HCT116 (cell line): ENCODE results near the gene AMBRA1. TPM values are rescaled to one million over a fixed set of nuclear protein-coding genes. Genes with fewer than 3 reads are reported as not detected.

Experiments
- ATAC-seq: fragments of 200-7000 bp; cut with Tn5 transposase; 2 replicates; pipeline ENCODE4 v1.9.1; 2020; ENCODE audit warnings: mild to moderate bottlenecking, moderate library complexity
- BruUV-seq: library from RNA; stranded (reverse); fragments of 400-500 nt; replicated peaks from 2 replicates; lab custom pipeline; 2021; lab: Mats Ljungman, UMichigan
- CTCF ChIA-PET: fragments of 300-600 bp; sonication (Branson Sonifier 250); formaldehyde crosslinking; loops from one replicate; lab custom pipeline; 2021; ENCODE audit warnings: antibody characterized with exemption; lab: Charles Lee
- POLR2A ChIA-PET: fragments of 300-600, 350-600 bp; sonication (Branson Sonifier 250); formaldehyde crosslinking; loops from one replicate; lab custom pipeline; 2021; ENCODE audit warnings: antibody characterized with exemption; lab: Charles Lee
- RAD21 ChIA-PET, 2 experiments: fragments of 300-600 bp; sonication (Branson Sonifier 250); formaldehyde crosslinking; loops; one replicate each; lab custom pipeline; 2023; ENCODE audit warnings: low total read pairs in 2 of 2; ENCODE audit not compliant: uncharacterized antibody in 2 of 2, unreplicated experiment in 2 of 2, low non-redundant PET in 1 of 2; lab: Charles Lee
- DNase-seq: peaks from one replicate; pipeline ENCODE4 v3.0.0-alpha.2; 2010; ENCODE audit warnings: low read depth, low spot score
- H2AFZ ChIP-seq: fragments of 200-600 bp; shearing (Covaris generic), sonication (generic); 2 replicates; pipeline ENCODE4 v1.6.1; 2017; ENCODE audit warnings: low read depth, mixed run types, mixed read lengths, antibody characterized with exemption, low read length; ENCODE audit not compliant: poor library complexity, severe bottlenecking
- H3K27ac ChIP-seq: 2 replicates; pipeline ENCODE4 v1.5.1; 2012; ENCODE audit warnings: low read depth, low read length
- H3K27me3 ChIP-seq: fragments of 200-600 bp; sonication (generic); 2 replicates; pipeline ENCODE4 v1.6.1; 2016; ENCODE audit warnings: mixed run types, low read length, mixed read lengths; ENCODE audit not compliant: insufficient read depth
- H3K36me3 ChIP-seq, 2 experiments: fragments of 200-500 bp in 1 of 2; fragments of 200-600 bp in 1 of 2; sonication (Bioruptor generic) in 1 of 2; sonication (generic) in 1 of 2; 2 replicates each; pipeline versions ENCODE4 v1.5.1 to v1.6.1; 2014 to 2016; ENCODE audit warnings: low read length in 2 of 2, inconsistent platforms in 1 of 2, mixed read lengths in 1 of 2, mixed run types in 1 of 2; ENCODE audit not compliant: insufficient read depth in 2 of 2, control insufficient read depth in 1 of 2
- H3K4me1 ChIP-seq, 2 experiments: fragments of 200-600 bp in 1 of 2; sonication (generic) in 1 of 2; 2 replicates each; pipeline versions ENCODE4 v1.5.1 to v1.6.1; 2012 to 2017; ENCODE audit warnings: low read length in 2 of 2, inconsistent platforms in 1 of 2, mild to moderate bottlenecking in 1 of 2, mixed read lengths in 1 of 2, mixed run types in 1 of 2, moderate library complexity in 1 of 2; ENCODE audit not compliant: insufficient read depth in 2 of 2, control insufficient read depth in 1 of 2
- H3K4me2 ChIP-seq: fragments of 200-600 bp; sonication (generic); 2 replicates; pipeline ENCODE4 v1.6.1; 2017; ENCODE audit warnings: mixed run types, low read length, mixed read lengths
- H3K4me3 ChIP-seq, 2 experiments: fragments of 200-600 bp in 1 of 2; sonication (generic) in 1 of 2; replicated peaks in 1 of 2; 2 replicates each; pipeline ENCODE4 v1.5.1; 2011 to 2016; ENCODE audit warnings: low read length in 2 of 2, control low read depth in 1 of 2, low read depth in 1 of 2, mild to moderate bottlenecking in 1 of 2, mixed read lengths in 1 of 2, mixed run types in 1 of 2
- H3K79me2 ChIP-seq: fragments of 200-600 bp; sonication (generic); 2 replicates; pipeline ENCODE4 v1.6.1; 2017; ENCODE audit warnings: mild to moderate bottlenecking, mixed run types, low read length, moderate library complexity, mixed read lengths; ENCODE audit not compliant: insufficient read depth
- H3K9ac ChIP-seq: fragments of 200-600 bp; sonication (generic); 2 replicates; pipeline ENCODE4 v1.6.1; 2016; ENCODE audit warnings: low read length, mixed read lengths
- H3K9me2 ChIP-seq: fragments of 200-600 bp; sonication (generic), shearing (Covaris generic); 2 replicates; pipeline ENCODE4 v1.6.1; 2017; ENCODE audit warnings: mixed run types, mild to moderate bottlenecking, moderate library complexity; ENCODE audit not compliant: insufficient read depth
- H3K9me3 ChIP-seq, 2 experiments: fragments of 200-500 bp in 1 of 2; fragments of 200-600 bp in 1 of 2; sonication (Bioruptor generic) in 1 of 2; sonication (generic) in 1 of 2; 2 replicates each; pipeline ENCODE4 v1.6.1; 2014 to 2017; ENCODE audit warnings: low read length in 2 of 2, mixed read lengths in 2 of 2, inconsistent platforms in 1 of 2, low read depth in 1 of 2, mild to moderate bottlenecking in 1 of 2, mixed run types in 1 of 2, moderate library complexity in 1 of 2; ENCODE audit not compliant: control insufficient read depth in 1 of 2, insufficient read depth in 1 of 2
- H4K20me1 ChIP-seq: fragments of 200-600 bp; sonication (generic), shearing (Covaris generic); 2 replicates; pipeline ENCODE4 v1.6.1; 2017; ENCODE audit warnings: mixed run types, mild to moderate bottlenecking, moderate library complexity; ENCODE audit not compliant: insufficient read depth
- CTCF ChIP-seq, 3 experiments: fragments of 200-600 bp in 1 of 3; sonication (generic) in 1 of 3; IDR thresholded peaks in 2 of 3; conservative IDR thresholded peaks in 1 of 3; 2 replicates each; pipeline ENCODE4 v1.5.1; 2012 to 2017; ENCODE audit warnings: low read depth in 2 of 3, low read length in 2 of 3, antibody characterized with exemption in 1 of 3, borderline replicate concordance in 1 of 3, control low read depth in 1 of 3, mild to moderate bottlenecking in 1 of 3, mixed read lengths in 1 of 3, mixed run types in 1 of 3, moderate library complexity in 1 of 3; ENCODE audit not compliant: insufficient read depth in 1 of 3
- ELF1 ChIP-seq: IDR thresholded peaks from 2 replicates; pipeline ENCODE4 v1.6.1; 2012; ENCODE audit warnings: low read depth, borderline replicate concordance
- EZH2 ChIP-seq: fragments of 200-600 bp; sonication (generic); IDR thresholded peaks from 2 replicates; pipeline ENCODE4 v1.6.1; 2017; ENCODE audit warnings: antibody characterized with exemption, mixed run types
- POLR2A ChIP-seq: IDR thresholded peaks from 2 replicates; pipeline ENCODE4 v1.7.0; 2011; ENCODE audit warnings: borderline replicate concordance; ENCODE audit not compliant: insufficient read depth, insufficient read length; ENCODE audit errors: extremely low read depth
- RAD21 ChIP-seq: IDR thresholded peaks from 2 replicates; pipeline ENCODE4 v1.6.1; 2012; ENCODE audit warnings: low read depth, mild to moderate bottlenecking
- TCF7L2 ChIP-seq: IDR thresholded peaks from 2 replicates; pipeline ENCODE4 v1.7.0; 2011; ENCODE audit warnings: borderline replicate concordance, inconsistent platforms; ENCODE audit not compliant: insufficient read depth, insufficient read length; ENCODE audit errors: extremely low read depth
- ZBTB33 ChIP-seq: IDR thresholded peaks from 2 replicates; pipeline ENCODE4 v1.6.1; 2011; ENCODE audit warnings: mild to moderate bottlenecking, low read length, moderate library complexity; ENCODE audit not compliant: insufficient replicate concordance; ENCODE audit errors: extremely low read depth
- ZNF274 ChIP-seq: fragments of 200-500 bp; sonication (Bioruptor generic); IDR thresholded peaks from 2 replicates; pipeline ENCODE4 v1.6.1; 2014; ENCODE audit warnings: mild to moderate bottlenecking, low read depth, low read length, inconsistent platforms
- intact Hi-C: fragments of 100-400 bp; cut with micrococcal nuclease; formaldehyde crosslinking; loops from 2 replicates; pipeline ENCODE4 v1.10.0; 2022
- total RNA-seq: library from RNA; stranded (reverse); gene quantifications from one replicate; pipeline ENCODE4 v1.2.1, GENCODE V29; 2021; ENCODE audit not compliant: unreplicated experiment
- TF ChIP-seq, protein P1 (sequence below): IDR thresholded peaks from 2 replicates; pipeline ENCODE4 v1.6.1; 2012
- TF ChIP-seq, protein P2 (sequence below): IDR thresholded peaks from 2 replicates; pipeline ENCODE4 v1.6.1; 2012

AMBRA1 gene
- total RNA-seq, 1 experiment from 2014 or later: 22.7 TPM

- Histone ChIP-seq H3K9me2 (no peaks in the 10 kb centered on the region), H3K79me2 (peaks cover 83% of the 10 kb centered on the region), H3K27me3 (no peaks in the 10 kb centered on the region), H3K27ac (no peak overlapping the region)
- POLR2A ChIA-PET: no interaction called here
- intact Hi-C loops: no loop called here
- CTCF ChIA-PET: no interaction called here
- ATAC-seq: no peak
- DNase-seq: no peak
- RAD21 ChIA-PET: no interaction called here
- TF ChIP-seq ELF1 (no peak), CTCF (IDR thresholded peaks at IDR 0.05 in 2 of 3, conservative IDR thresholded peaks at IDR 0.05 in 1 of 3; ENCODE audit: borderline replicate concordance in 1 of 3, insufficient read depth in 1 of 3, low read depth in 2 of 3, low read length in 2 of 3) (no peak)
- TF ChIP-seq, all 23 proteins: peak for 0
- Histone ChIP-seq H3K9me3 (no peaks in the 10 kb centered on the region), H4K20me1 (peaks cover 6% of the 10 kb centered on the region; the same call in 1 of the 2 replicates), H3K9ac (no peak overlapping the region), H3K4me1 (peaks cover 12 to 22% of the 10 kb centered on the region in 2 experiments), H3K4me3 (no peak overlapping the region), H2AFZ (no peak overlapping the region), H3K36me3 (no peaks in the 10 kb centered on the region), H3K4me2 (no peak overlapping the region)
- no TSS peak for BruUV-seq
Observed at GRCh38 chr11:46588915-46589314, 4.9 kb downstream of the AMBRA1 start.

- ATAC-seq (no peak), DNase-seq (no peak)
- no peaks in the 10 kb centered on the region for H3K9me2 ChIP-seq
- H3K79me2 ChIP-seq: peaks cover 76% of the 10 kb centered on the region
- intact Hi-C loops: no loop called here
- H3K9ac ChIP-seq: no peak overlapping the region
- H4K20me1 ChIP-seq: peaks cover 6% of the 10 kb centered on the region; the same call in 1 of the 2 replicates
- no peak overlapping the region for H3K27ac ChIP-seq
- H2AFZ ChIP-seq: no peak overlapping the region
- no TSS peak for BruUV-seq
- H3K36me3 ChIP-seq: no peaks in the 10 kb centered on the region
- ChIA-PET POLR2A (no interaction called here), RAD21 (no interaction called here), CTCF (no interaction called here)
- H3K4me1 ChIP-seq: peaks cover 12 to 21% of the 10 kb centered on the region in 2 experiments
- TF ChIP-seq, protein P1, sequence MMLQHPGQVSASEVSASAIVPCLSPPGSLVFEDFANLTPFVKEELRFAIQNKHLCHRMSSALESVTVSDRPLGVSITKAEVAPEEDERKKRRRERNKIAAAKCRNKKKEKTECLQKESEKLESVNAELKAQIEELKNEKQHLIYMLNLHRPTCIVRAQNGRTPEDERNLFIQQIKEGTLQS: no peak
- TF ChIP-seq CTCF (IDR thresholded peaks at IDR 0.05 in 2 of 3, conservative IDR thresholded peaks at IDR 0.05 in 1 of 3; ENCODE audit: borderline replicate concordance in 1 of 3, insufficient read depth in 1 of 3, low read depth in 2 of 3, low read length in 2 of 3) (no peak), ZNF274 (no peak), POLR2A (no peak), EZH2 (no peak), ZBTB33 (no peak), TCF7L2 (no peak), ELF1 (no peak), RAD21 (no peak)
- TF ChIP-seq, protein P2, sequence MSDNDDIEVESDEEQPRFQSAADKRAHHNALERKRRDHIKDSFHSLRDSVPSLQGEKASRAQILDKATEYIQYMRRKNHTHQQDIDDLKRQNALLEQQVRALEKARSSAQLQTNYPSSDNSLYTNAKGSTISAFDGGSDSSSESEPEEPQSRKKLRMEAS: no peak
- no peaks in the 10 kb centered on the region for H3K27me3 ChIP-seq
- H3K4me2 ChIP-seq: no peak overlapping the region
- H3K4me3 ChIP-seq: no peak overlapping the region
- H3K9me3 ChIP-seq: no peaks in the 10 kb centered on the region
Observed at GRCh38 chr11:46588131-46588530, 5.7 kb downstream of the AMBRA1 start.
